GM12878 (cell line): ENCODE measurements around the gene HMCN1. TPM values are rescaled to one million over a fixed set of nuclear protein-coding genes. Genes with fewer than 3 reads are reported as not detected.

Experiments
- ATAC-seq: fragments of 200-7000 bp; cut with Tn5 transposase; 3 replicates; pipeline ENCODE4 v1.9.1; 2020; ENCODE audit warnings: mild to moderate bottlenecking, moderate library complexity
- BruUV-seq: library from RNA; stranded (reverse); fragments of 400-500 nt; replicated peaks from 2 replicates; lab custom pipeline; 2021; lab: Mats Ljungman, UMichigan
- CTCF ChIA-PET: fragments of 300-600 bp; sonication (Branson Sonifier 250); formaldehyde crosslinking; extraction: SDS; loops from one replicate; lab custom pipeline; 2021; ENCODE audit warnings: inconsistent platforms; lab: Yijun Ruan, JAX
- POLR2A ChIA-PET: fragments of 350-600 bp; formaldehyde crosslinking; extraction: SDS; loops from one replicate; lab custom pipeline; 2021; ENCODE audit warnings: inconsistent platforms; lab: Charles Lee
- RAD21 ChIA-PET: fragments of 300-600 bp; sonication (Branson Sonifier 250); formaldehyde crosslinking; loops from one replicate; lab custom pipeline; 2023; ENCODE audit warnings: antibody characterized with exemption; ENCODE audit not compliant: unreplicated experiment; lab: Charles Lee
- SMC1A ChIA-PET: fragments of 300-600 bp; sonication (Branson Sonifier 250); formaldehyde crosslinking; loops from one replicate; lab custom pipeline; 2023; ENCODE audit not compliant: unreplicated experiment, uncharacterized antibody; lab: Charles Lee
- DNase-seq: peaks from one replicate; pipeline ENCODE4 v3.0.0-alpha.2; 2011; ENCODE audit warnings: low read depth, low spot score
- FAIRE-seq: peaks from 3 replicates; lab custom pipeline; 2011; peaks lifted over from hg19 to GRCh38; lab: Jason Lieb, UNC
- H2AFZ ChIP-seq: 2 replicates; pipeline ENCODE4 v1.6.0; 2011; ENCODE audit warnings: low read depth, low read length, control low read depth; ENCODE audit not compliant: control insufficient read depth
- H3K27ac ChIP-seq: 2 replicates; pipeline ENCODE4 v1.5.1; 2011; ENCODE audit warnings: control low read depth; ENCODE audit not compliant: control insufficient read depth, insufficient read depth
- H3K27me3 ChIP-seq, 2 experiments: replicated peaks in 1 of 2; 2 replicates each; pipeline versions ENCODE4 v1.6.0 to v1.6.1; 2011; ENCODE audit warnings: low read length in 1 of 2; ENCODE audit not compliant: control insufficient read depth in 2 of 2, insufficient read depth in 2 of 2
- H3K36me3 ChIP-seq, 2 experiments: 2 replicates each; pipeline ENCODE4 v1.5.1; 2011; ENCODE audit warnings: low read length in 1 of 2; ENCODE audit not compliant: control insufficient read depth in 2 of 2, insufficient read depth in 2 of 2
- H3K4me1 ChIP-seq: 2 replicates; pipeline ENCODE4 v1.6.1; 2011; ENCODE audit warnings: mild to moderate bottlenecking, low read length, moderate library complexity, mixed read lengths; ENCODE audit not compliant: control insufficient read depth, insufficient read depth
- H3K4me2 ChIP-seq: 2 replicates; pipeline ENCODE4 v1.6.0; 2011; ENCODE audit warnings: control low read depth; ENCODE audit not compliant: control insufficient read depth, insufficient read depth
- H3K4me3 ChIP-seq: fragments of 200-600 bp; sonication (generic); 2 replicates; pipeline ENCODE4 v1.5.1; 2016
- H3K79me2 ChIP-seq: 2 replicates; pipeline ENCODE4 v1.6.0; 2011; ENCODE audit warnings: low read length; ENCODE audit not compliant: control insufficient read depth, insufficient read depth
- H3K9ac ChIP-seq: 2 replicates; pipeline ENCODE4 v1.8.0; 2011; ENCODE audit warnings: low read length, control low read depth, mixed read lengths; ENCODE audit not compliant: control insufficient read depth, insufficient read depth
- H3K9me3 ChIP-seq: replicated peaks from 3 replicates; pipeline ENCODE4 v1.5.1; 2011; ENCODE audit warnings: mild to moderate bottlenecking, low read length; ENCODE audit not compliant: control insufficient read depth, insufficient read depth
- H4K20me1 ChIP-seq: 2 replicates; pipeline ENCODE4 v1.6.0; 2011; ENCODE audit not compliant: control insufficient read depth, insufficient read depth
- BACH1 ChIP-seq: fragments of 450-650 bp; IDR thresholded peaks from 2 replicates; pipeline ENCODE4 v1.6.1; 2017; ENCODE audit warnings: mild to moderate bottlenecking, borderline replicate concordance
- BHLHE40 ChIP-seq, 2 experiments: fragments of 450-650 bp in 1 of 2; IDR thresholded peaks; 2 replicates each; pipeline ENCODE4 v1.6.1; 2011 to 2017; ENCODE audit warnings: low read depth in 2 of 2, borderline replicate concordance in 1 of 2, improper control_type of control experiment in 1 of 2, low read length in 1 of 2, mild to moderate bottlenecking in 1 of 2
- E2F4 ChIP-seq: IDR thresholded peaks from 2 replicates; pipeline ENCODE4 v1.6.1; 2012; ENCODE audit warnings: low read depth, low read length, improper control_type of control experiment
- FOS ChIP-seq: IDR thresholded peaks from 3 replicates; pipeline ENCODE4 v1.6.1; 2011; ENCODE audit warnings: borderline replicate concordance; ENCODE audit not compliant: insufficient read length; ENCODE audit errors: extremely low read depth
- HDAC6 ChIP-seq: fragments of 200-600 bp; sonication (generic); IDR thresholded peaks from one replicate; pipeline ENCODE4 v1.8.0; 2017; ENCODE audit warnings: antibody characterized with exemption; ENCODE audit not compliant: unreplicated experiment
- IRF4 ChIP-seq: IDR thresholded peaks from 2 replicates; pipeline ENCODE4 v1.6.1; 2011; ENCODE audit warnings: low read depth, low read length
- KAT2A ChIP-seq: conservative IDR thresholded peaks from 2 replicates; pipeline ENCODE4 v1.6.1; 2011; ENCODE audit warnings: low read depth, low read length; ENCODE audit not compliant: control insufficient read depth
- KLF5 ChIP-seq: fragments of 450-650 bp; IDR thresholded peaks from 2 replicates; pipeline ENCODE4 v1.6.1; 2014; ENCODE audit warnings: mild to moderate bottlenecking; ENCODE audit not compliant: partially characterized antibody
- NR2C2 ChIP-seq: IDR thresholded peaks from 2 replicates; pipeline ENCODE4 v1.6.1; 2011; ENCODE audit warnings: borderline replicate concordance, low read depth; ENCODE audit not compliant: control insufficient read depth, insufficient read length
- PBX3 ChIP-seq: IDR thresholded peaks from 2 replicates; pipeline ENCODE4 v1.6.1; 2011; ENCODE audit warnings: mild to moderate bottlenecking, low read depth, low read length, moderate library complexity; ENCODE audit not compliant: insufficient replicate concordance
- POLR2AphosphoS5 ChIP-seq: IDR thresholded peaks from 2 replicates; pipeline ENCODE4 v1.6.1; 2011; ENCODE audit warnings: mild to moderate bottlenecking, low read length, inconsistent platforms
- RBBP5 ChIP-seq: fragments of 200-600 bp; sonication (generic); conservative IDR thresholded peaks from 2 replicates; pipeline ENCODE4 v1.6.1; 2016
- RCOR1 ChIP-seq: conservative IDR thresholded peaks from 2 replicates; pipeline ENCODE4 v1.6.1; 2012; ENCODE audit warnings: low read depth, low read length, improper control_type of control experiment
- SMAD5 ChIP-seq: IDR thresholded peaks from 2 replicates; pipeline ENCODE4 v1.6.1; 2016; ENCODE audit warnings: antibody characterized with exemption, low read depth
- SREBF2 ChIP-seq: IDR thresholded peaks from 2 replicates; pipeline ENCODE4 v1.6.1; 2012; ENCODE audit warnings: mild to moderate bottlenecking, low read length
- TCF3 ChIP-seq: IDR thresholded peaks from 2 replicates; pipeline ENCODE4 v1.6.1; 2012; ENCODE audit warnings: low read depth, mild to moderate bottlenecking, low read length, borderline replicate concordance; ENCODE audit not compliant: insufficient read depth
- TCF7 ChIP-seq: IDR thresholded peaks from 2 replicates; pipeline ENCODE4 v1.6.1; 2014; ENCODE audit warnings: antibody characterized with exemption, borderline replicate concordance
- USF1 ChIP-seq: IDR thresholded peaks from 2 replicates; pipeline ENCODE4 v1.6.1; 2011; ENCODE audit warnings: borderline replicate concordance, low read depth, mild to moderate bottlenecking, moderate library complexity, mixed read lengths, low read length; ENCODE audit not compliant: insufficient read depth; ENCODE audit errors: extremely low read length
- WGBS: methylation state at CpG from one replicate; pipeline ENCODE4 v1.1.6; 2016; ENCODE audit warnings: low lambda C conversion rate; ENCODE audit not compliant: insufficient replicate concordance, insufficient coverage; ENCODE audit errors: missing lambda C conversion rate; 5-methylcytosine and 5-hydroxymethylcytosine counted together
- in situ Hi-C: fragments of 300-500 bp; cut with MboI; formaldehyde crosslinking; loops from 9 replicates; pipeline ENCODE4 v1.14.3; 2018; ENCODE audit warnings: mixed read lengths
- intact Hi-C: fragments of 100-400 bp; cut with micrococcal nuclease; formaldehyde crosslinking; loops from one replicate; pipeline ENCODE4 v1.14.2; 2022; ENCODE audit not compliant: unreplicated experiment
- polyA plus RNA-seq, 11 experiments: library from polyadenylated mRNA; depleted of rRNA in 4 of 11; unstranded in 6 of 11; stranded (reverse) in 5 of 11; fragments of >200 nt; fragmentation: Nextera tagmentation in 4 of 11; fragmentation: Illumina TruSeq in 1 of 11; extraction: Ambion mirVana in 4 of 11; extraction: Trizol in 1 of 11; gene quantifications; 1 replicate in 1 of 11; 2 replicates in 10 of 11; pipeline versions ENCODE4 v1.2.1 to v1.2.3, GENCODE V29; 2011 to 2016; ENCODE audit warnings: inconsistent platforms in 2 of 11, missing spikeins in 2 of 11, low read depth in 1 of 11
- total RNA-seq, 4 experiments: library from RNA; depleted of rRNA in 3 of 4; stranded (reverse); fragments of >200 nt in 3 of 4; fragmentation: Illumina TruSeq in 1 of 4; extraction: Trizol in 1 of 4; gene quantifications; 2 replicates each; pipeline versions ENCODE4 v1.2.1 to v1.2.3, GENCODE V29; 2013 to 2021
- TF ChIP-seq, protein P1 (sequence below): fragments of 450-650 bp; IDR thresholded peaks from 2 replicates; pipeline ENCODE4 v1.6.1; 2017; ENCODE audit warnings: mild to moderate bottlenecking, moderate library complexity

HMCN1 gene
- total and polyA plus RNA-seq, 10 of the 15 experiments (the other 5 are each of a cell fraction or from before 2014, with no cell fraction given), result under 0.01 to 0.07 TPM; not detected in 8

GRCh38 chr1:186220911-186221310, 486.7 kb downstream of the HMCN1 start:
- Histone ChIP-seq H2AFZ (no peak overlapping the region), H3K4me2 (no peak overlapping the region), H3K79me2 (no peaks in the 10 kb centered on the region), H3K36me3 (no peaks in the 10 kb centered on the region), H3K4me1 (no peaks in the 10 kb centered on the region), H4K20me1 (no peaks in the 10 kb centered on the region), H3K9ac (no peak overlapping the region), H3K27me3 (no peaks in the 10 kb centered on the region), H3K9me3 (no peaks in the 10 kb centered on the region), H3K4me3 (no peak overlapping the region), H3K27ac (no peak overlapping the region)
- ChIA-PET SMC1A (no interaction called here), CTCF (no interaction called here), RAD21 (no interaction called here), POLR2A (no interaction called here)
- TF ChIP-seq BHLHE40 (IDR thresholded peaks at IDR 0.05; ENCODE audit: borderline replicate concordance in 1 of 2, low read depth in 2 of 2, low read length in 1 of 2) (no peak), E2F4 (no peak), SMAD5 (no peak), HDAC6 (no peak), POLR2AphosphoS5 (no peak), FOS (no peak), RCOR1 (no peak), NR2C2 (no peak), KAT2A (no peak), IRF4 (no peak), USF1 (no peak), PBX3 (no peak), RBBP5 (no peak), KLF5 (no peak), TCF3 (no peak), BACH1 (no peak), TCF7 (no peak), SREBF2 (no peak)
- TF ChIP-seq, protein P1, sequence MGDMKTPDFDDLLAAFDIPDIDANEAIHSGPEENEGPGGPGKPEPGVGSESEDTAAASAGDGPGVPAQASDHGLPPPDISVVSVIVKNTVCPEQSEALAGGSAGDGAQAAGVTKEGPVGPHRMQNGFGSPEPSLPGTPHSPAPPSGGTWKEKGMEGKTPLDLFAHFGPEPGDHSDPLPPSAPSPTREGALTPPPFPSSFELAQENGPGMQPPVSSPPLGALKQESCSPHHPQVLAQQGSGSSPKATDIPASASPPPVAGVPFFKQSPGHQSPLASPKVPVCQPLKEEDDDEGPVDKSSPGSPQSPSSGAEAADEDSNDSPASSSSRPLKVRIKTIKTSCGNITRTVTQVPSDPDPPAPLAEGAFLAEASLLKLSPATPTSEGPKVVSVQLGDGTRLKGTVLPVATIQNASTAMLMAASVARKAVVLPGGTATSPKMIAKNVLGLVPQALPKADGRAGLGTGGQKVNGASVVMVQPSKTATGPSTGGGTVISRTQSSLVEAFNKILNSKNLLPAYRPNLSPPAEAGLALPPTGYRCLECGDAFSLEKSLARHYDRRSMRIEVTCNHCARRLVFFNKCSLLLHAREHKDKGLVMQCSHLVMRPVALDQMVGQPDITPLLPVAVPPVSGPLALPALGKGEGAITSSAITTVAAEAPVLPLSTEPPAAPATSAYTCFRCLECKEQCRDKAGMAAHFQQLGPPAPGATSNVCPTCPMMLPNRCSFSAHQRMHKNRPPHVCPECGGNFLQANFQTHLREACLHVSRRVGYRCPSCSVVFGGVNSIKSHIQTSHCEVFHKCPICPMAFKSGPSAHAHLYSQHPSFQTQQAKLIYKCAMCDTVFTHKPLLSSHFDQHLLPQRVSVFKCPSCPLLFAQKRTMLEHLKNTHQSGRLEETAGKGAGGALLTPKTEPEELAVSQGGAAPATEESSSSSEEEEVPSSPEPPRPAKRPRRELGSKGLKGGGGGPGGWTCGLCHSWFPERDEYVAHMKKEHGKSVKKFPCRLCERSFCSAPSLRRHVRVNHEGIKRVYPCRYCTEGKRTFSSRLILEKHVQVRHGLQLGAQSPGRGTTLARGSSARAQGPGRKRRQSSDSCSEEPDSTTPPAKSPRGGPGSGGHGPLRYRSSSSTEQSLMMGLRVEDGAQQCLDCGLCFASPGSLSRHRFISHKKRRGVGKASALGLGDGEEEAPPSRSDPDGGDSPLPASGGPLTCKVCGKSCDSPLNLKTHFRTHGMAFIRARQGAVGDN, result no peak
- in situ Hi-C loops, result no loop called here
- WGBS, result 50% methylated on average over 1 of the region's 1 CpG
- FAIRE-seq, result no peak
- DNase-seq, result no peak
- no TSS peak for BruUV-seq
- no peak for ATAC-seq
- intact Hi-C loops, result no loop called here
